Islet precursor cell (in vitro differentiated cells): ENCODE measurements around the gene WWOX.

Source experiments
- DNase-seq: peaks from one replicate; pipeline ENCODE4 v3.0.0-alpha.2; 2018

The WWOX gene

DNA sequence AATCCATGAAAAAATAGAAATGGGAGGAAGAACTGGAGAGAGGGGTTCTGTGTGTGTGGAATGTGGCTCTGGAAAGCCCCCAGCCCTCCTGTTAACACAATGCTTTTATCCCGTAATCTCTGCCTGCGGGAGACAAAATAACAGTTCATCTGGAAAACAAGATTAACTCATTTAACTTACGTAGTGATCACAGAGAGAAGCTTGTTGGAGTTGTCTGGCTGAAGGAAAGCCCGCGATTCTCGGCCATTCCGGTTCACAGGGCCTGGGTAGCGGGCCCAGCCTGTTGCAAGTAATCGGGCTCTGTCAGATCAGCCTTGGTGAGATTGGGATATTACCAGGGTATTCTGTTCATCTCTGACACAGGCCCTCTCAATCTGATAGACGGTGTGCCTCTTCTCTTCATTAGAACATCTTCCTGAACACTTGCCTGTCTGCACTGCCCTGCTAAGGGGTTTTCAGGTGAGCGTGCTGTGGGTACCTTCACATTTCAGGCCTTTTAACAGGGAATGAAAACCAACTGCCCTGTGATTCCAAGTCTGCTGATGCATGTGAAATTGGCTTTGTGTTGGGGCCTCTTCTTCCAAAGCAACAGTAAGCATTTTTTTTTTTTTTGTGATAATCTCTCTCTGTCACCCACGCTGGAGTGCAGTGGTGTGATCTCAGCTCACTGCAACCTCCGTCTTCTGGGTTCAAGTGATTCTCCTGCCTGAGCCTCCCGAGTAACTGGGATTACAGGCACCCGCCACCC is 609.9 kb downstream of the WWOX start:
- no peak for DNase-seq

DNA sequence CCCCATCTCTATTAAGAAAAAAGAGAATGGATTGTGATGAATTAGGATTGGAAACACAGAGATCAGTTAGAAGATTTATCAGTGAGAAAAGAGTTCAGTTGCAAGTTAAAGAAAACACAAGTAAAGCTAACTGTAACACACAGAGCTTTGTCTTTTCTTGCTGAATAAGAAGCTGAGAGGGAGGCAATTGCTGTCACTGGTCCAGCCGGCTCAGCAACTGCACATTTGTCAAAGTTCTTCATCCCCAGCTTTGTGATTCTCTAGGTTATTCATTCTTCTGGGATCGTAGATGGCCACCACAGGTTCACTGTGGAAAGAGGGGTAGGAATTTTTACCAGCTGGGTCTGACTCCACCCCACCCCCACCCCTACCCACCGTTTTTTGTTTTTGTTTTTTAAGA is 615.7 kb downstream of the WWOX start:
- DNase-seq = no peak

GRCh38 chr16:78715673-78716072 is 616.2 kb downstream of the WWOX start:
- DNase-seq = no peak

GRCh38 chr16:78718141-78718540 is 618.7 kb downstream of the WWOX start:
- no peak for DNase-seq

- DNase-seq = no peak
Observed at GRCh38 chr16:78720416-78720815, 621.0 kb downstream of the WWOX start.

GRCh38 chr16:78727536-78727935 is 628.1 kb downstream of the WWOX start:
- DNase-seq = no peak

DNA sequence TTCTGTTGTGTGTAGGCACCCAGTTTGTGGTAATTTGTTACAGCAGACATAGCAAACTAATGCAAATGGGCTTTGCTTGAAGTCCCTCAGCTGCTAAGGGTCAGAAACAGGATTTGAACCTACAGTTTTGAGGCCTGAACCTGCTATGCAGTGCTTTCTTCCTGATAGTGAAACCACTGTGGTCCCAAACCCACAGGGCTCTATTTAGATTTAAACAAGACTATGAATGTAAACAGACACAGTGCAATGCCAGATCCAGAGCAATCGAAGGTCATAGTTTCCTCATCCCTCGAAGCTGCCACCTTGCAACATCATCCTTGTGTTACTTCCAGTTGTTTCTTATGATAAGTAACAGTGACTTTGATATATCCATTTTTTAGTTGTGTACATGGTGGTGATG is 630.2 kb downstream of the WWOX start:
- no peak for DNase-seq

- DNase-seq = no peak
Observed at GRCh38 chr16:78731785-78732184, 632.3 kb downstream of the WWOX start.

GRCh38 chr16:78732696-78733095 is 633.2 kb downstream of the WWOX start:
- no peak for DNase-seq

- no peak for DNase-seq
Observed at GRCh38 chr16:78735337-78735736, 635.9 kb downstream of the WWOX start.

DNA sequence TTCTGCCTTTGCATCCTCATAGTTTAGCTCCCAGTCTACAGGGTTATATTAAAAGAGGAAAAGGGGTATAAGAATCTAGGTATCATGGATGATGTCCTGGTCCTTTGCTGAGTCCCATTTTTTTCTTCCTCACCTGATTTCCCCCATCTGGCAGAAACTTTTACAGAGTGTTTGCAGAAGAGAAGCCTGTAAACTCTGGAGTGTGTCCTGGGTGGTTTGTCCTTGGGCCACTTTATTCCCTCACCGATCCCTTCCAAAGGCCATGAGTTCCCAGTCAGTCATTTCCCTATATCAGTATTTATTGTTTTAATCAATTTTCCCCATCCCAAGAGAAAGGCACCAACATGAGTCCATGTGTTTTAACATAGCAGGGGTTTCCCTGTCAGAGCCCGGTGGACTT is 638.2 kb downstream of the WWOX start:
- no peak for DNase-seq

DNA sequence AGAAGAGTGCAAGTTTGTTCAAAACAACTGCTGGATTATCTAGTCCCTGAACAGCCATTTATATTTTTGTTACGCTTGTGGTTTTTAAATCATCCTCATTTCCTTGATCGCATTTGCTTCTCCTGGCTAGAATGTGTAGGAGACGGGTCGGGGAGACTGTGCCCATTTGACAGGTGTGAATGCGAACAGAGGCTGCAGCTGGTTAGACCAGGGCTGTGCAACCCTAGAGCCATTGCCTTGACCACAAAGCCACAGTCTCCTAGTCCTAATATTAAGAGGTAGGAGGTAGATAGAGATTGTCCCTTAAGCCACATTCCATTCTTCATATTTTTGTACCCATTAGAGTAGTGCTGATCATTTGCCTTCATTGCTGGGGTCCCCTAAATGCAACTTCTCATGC is 639.1 kb downstream of the WWOX start:
- DNase-seq = no peak

GRCh38 chr16:78740269-78740668 is 640.8 kb downstream of the WWOX start:
- DNase-seq = no peak

DNA sequence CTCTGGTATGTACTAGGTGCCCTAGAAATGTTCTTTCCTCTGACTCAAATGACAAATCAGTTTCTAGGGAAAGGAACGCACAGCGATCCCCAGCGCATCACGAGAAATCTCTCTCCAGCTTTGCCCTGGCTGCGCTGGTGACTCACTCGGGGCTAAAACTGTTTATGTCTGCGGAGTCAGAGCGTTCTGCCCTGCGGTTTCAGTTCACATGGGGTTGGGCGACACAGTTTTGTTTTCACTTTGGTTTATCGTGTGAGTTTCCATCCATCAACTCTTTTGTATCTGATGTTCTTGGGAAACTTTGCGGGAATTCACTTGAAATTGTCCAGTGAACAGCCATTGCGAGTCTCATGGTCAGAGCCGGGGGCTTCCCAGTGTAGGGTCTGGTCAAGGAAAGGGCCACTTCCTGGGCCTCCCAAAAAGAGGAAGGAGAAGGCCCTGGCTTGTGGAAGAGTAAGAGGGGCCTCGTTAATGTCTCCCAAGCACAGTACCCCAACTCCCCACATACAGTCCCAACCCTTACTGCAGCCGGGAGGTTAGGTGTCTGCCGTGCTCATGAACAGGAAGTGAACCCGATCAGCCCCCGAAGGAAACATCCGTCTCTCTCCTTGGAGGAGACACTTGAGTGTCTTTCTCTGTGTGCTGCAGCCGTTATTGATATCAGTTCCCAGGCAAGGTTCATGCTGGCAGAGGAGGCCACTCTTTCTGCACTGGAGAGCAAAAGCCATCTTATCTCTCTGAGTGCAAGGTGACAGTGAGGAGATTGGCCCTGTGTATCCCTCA is 643.2 kb downstream of the WWOX start:
- DNase-seq = no peak

- no peak for DNase-seq
Observed at GRCh38 chr16:78743556-78743955, 644.1 kb downstream of the WWOX start.

GRCh38 chr16:78744099-78744498 is 644.6 kb downstream of the WWOX start:
- no peak for DNase-seq

DNA sequence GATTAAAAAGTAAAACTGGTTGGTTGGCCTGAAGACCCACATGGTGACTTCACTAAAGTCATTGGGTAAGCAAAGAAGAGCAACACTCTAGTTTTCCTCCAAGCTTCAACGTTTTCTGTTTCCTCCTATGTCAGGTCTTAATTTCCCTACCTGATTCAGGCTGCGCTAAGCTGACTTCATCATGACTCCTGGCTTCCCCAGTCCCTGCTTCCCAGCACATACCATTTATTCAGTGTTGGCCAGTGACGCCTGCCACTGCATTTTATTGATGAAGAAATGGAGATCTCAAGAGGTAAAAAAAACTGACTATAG is 645.3 kb downstream of the WWOX start:
- no peak for DNase-seq

GRCh38 chr16:78745108-78746019 is 645.9 kb downstream of the WWOX start:
- no peak for DNase-seq

- DNase-seq = no peak
Observed at GRCh38 chr16:78746718-78747117, 647.3 kb downstream of the WWOX start.

- no peak for DNase-seq
Observed at GRCh38 chr16:78748220-78748929, 648.9 kb downstream of the WWOX start.

GRCh38 chr16:78749745-78750268 is 650.4 kb downstream of the WWOX start:
- DNase-seq = no peak

- DNase-seq = no peak
Observed at GRCh38 chr16:78750611-78751010, 651.2 kb downstream of the WWOX start.

GRCh38 chr16:78751601-78752000 is 652.1 kb downstream of the WWOX start:
- no peak for DNase-seq
